ENCODE data around the gene TRAF4. TPM values are rescaled to one million over a fixed set of nuclear protein-coding genes. Genes with fewer than 3 reads are reported as not detected.
A peak's percentile ranks its signal among the peaks of the same experiment; 100 is the strongest.

The TRAF4 gene, protein sequence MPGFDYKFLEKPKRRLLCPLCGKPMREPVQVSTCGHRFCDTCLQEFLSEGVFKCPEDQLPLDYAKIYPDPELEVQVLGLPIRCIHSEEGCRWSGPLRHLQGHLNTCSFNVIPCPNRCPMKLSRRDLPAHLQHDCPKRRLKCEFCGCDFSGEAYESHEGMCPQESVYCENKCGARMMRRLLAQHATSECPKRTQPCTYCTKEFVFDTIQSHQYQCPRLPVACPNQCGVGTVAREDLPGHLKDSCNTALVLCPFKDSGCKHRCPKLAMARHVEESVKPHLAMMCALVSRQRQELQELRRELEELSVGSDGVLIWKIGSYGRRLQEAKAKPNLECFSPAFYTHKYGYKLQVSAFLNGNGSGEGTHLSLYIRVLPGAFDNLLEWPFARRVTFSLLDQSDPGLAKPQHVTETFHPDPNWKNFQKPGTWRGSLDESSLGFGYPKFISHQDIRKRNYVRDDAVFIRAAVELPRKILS
- 227 and 237 TPM in 2 replicates for total RNA-seq (2021)
- long read RNA-seq, transcript TRAF4-201 (7 exons, 2,923 nt) = major isoform, 367 of 491 reads
- long read RNA-seq, partial matches to known transcripts = 24 of 491 reads
- long read RNA-seq, other reads (novel, unspliced or antisense) = 96 of 491 reads

- peak within 1 kb of the TSS; percentile 15 for H2BK12ac ChIP-seq (ENCODE audit: insufficient read length, low read depth, low read length)
- no peak within 1 kb of the TSS for H3K56ac ChIP-seq (ENCODE audit: insufficient read length, low read depth, low read length)
- H3K36me3 Mint-ChIP-seq (ENCODE audit: insufficient read depth in 1 of 3, low read depth in 3 of 3) = peaks cover 23 to 57% (median 34%) of the 10 kb centered on the region in 3 experiments; a peak in 6 of 7 replicates
- peak within 1 kb of the TSS; percentile 62 for H2BK15ac ChIP-seq (ENCODE audit: low read depth, low read length)
- no CpG with 5 or more reads among the region's 70 CpGs for WGBS (ENCODE audit: extremely low coverage, insufficient read length, low lambda C conversion rate)
- H3K79me1 ChIP-seq (ENCODE audit: insufficient read depth, low read depth, low read length, poor library complexity, severe bottlenecking) = no peaks in the 10 kb centered on the region
- peak within 1 kb of the TSS; percentile 84 for H3K4me2 ChIP-seq (ENCODE audit: insufficient read depth, insufficient read length, low read length)
- H3K18ac ChIP-seq (ENCODE audit: insufficient read length, low read depth, low read length) = peak within 1 kb of the TSS; percentile 98
- H3K23me2 ChIP-seq (ENCODE audit: insufficient read length, low read depth, low read length, poor library complexity, severe bottlenecking) = peaks cover 15% of the 10 kb centered on the region
- H3K14ac ChIP-seq (ENCODE audit: insufficient read depth, low read length) = peak within 1 kb of the TSS; percentile 100
- H4K20me1 ChIP-seq (ENCODE audit: control insufficient read depth, insufficient read depth, insufficient read length) = no peaks in the 10 kb centered on the region
- peak within 1 kb of the TSS; percentile 93 for H2BK120ac ChIP-seq (ENCODE audit: low read depth, low read length, poor library complexity, severe bottlenecking)
- H3K4me1 Mint-ChIP-seq = peaks cover 10 to 30% of the 10 kb centered on the region in 2 experiments
- H3K27me3 ChIP-seq (ENCODE audit: insufficient read depth, low read length) = no peaks in the 10 kb centered on the region
- no peak within 1 kb of the TSS for H3K23ac ChIP-seq (ENCODE audit: insufficient read length, low read depth, low read length)
- H4K91ac ChIP-seq (ENCODE audit: insufficient read length, low read depth, low read length) = peak within 1 kb of the TSS; percentile 82
- peaks cover 5% of the 10 kb centered on the region; the same call in 1 of the 2 replicates for H3K4me1 ChIP-seq (ENCODE audit: insufficient read depth, low read length)
- peaks cover 16% of the 10 kb centered on the region; the same call in 1 of the 2 replicates for H3K79me2 ChIP-seq (ENCODE audit: insufficient read depth, low read length)
- H2BK5ac ChIP-seq (ENCODE audit: insufficient read length, low read length) = peak within 1 kb of the TSS; percentile 45
- peak within 1 kb of the TSS; percentile 87 to 93 for H3K4me3 Mint-ChIP-seq
- H4K5ac ChIP-seq (ENCODE audit: insufficient read length, low read depth, low read length) = peak within 1 kb of the TSS; percentile 24
- peak within 1 kb of the TSS; percentile 92 for H3T11ph ChIP-seq (ENCODE audit: low read length)
- peak within 1 kb of the TSS; percentile 61 for H3K27ac ChIP-seq (ENCODE audit: insufficient read length, low read depth, low read length)
- peak; percentile 98 for DNase-seq
- H3K9ac ChIP-seq (ENCODE audit: extremely low read depth, insufficient read length, low read length) = peak within 1 kb of the TSS; percentile 95
- H3K27me3 Mint-ChIP-seq (ENCODE audit: low read depth) = no peaks in the 10 kb centered on the region; the same call in none of the 2 replicates
- no peak within 1 kb of the TSS for H2BK20ac ChIP-seq (ENCODE audit: low read depth, low read length, poor library complexity, severe bottlenecking)
- no peaks in the 10 kb centered on the region for H3K9me3 Mint-ChIP-seq
- no peaks in the 10 kb centered on the region for H3K9me3 ChIP-seq (ENCODE audit: control insufficient read depth, low read depth, low read length)
- TF ChIP-seq, protein P1, sequence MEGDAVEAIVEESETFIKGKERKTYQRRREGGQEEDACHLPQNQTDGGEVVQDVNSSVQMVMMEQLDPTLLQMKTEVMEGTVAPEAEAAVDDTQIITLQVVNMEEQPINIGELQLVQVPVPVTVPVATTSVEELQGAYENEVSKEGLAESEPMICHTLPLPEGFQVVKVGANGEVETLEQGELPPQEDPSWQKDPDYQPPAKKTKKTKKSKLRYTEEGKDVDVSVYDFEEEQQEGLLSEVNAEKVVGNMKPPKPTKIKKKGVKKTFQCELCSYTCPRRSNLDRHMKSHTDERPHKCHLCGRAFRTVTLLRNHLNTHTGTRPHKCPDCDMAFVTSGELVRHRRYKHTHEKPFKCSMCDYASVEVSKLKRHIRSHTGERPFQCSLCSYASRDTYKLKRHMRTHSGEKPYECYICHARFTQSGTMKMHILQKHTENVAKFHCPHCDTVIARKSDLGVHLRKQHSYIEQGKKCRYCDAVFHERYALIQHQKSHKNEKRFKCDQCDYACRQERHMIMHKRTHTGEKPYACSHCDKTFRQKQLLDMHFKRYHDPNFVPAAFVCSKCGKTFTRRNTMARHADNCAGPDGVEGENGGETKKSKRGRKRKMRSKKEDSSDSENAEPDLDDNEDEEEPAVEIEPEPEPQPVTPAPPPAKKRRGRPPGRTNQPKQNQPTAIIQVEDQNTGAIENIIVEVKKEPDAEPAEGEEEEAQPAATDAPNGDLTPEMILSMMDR (conservative IDR thresholded peaks at IDR 0.05) = no peak
- peak within 1 kb of the TSS; percentile 95 to 98 (median 97) for H3K27ac Mint-ChIP-seq
- peak within 1 kb of the TSS; percentile 20 for H4K8ac ChIP-seq (replicated peaks; ENCODE audit: insufficient read length, low read depth, low read length)
- peak within 1 kb of the TSS; percentile 39 for H3K4ac ChIP-seq (ENCODE audit: low read depth, low read length)
- H2AK5ac ChIP-seq (ENCODE audit: insufficient read length, low read length) = no peak within 1 kb of the TSS
- no peak within 1 kb of the TSS for H2AFZ ChIP-seq (ENCODE audit: low read length)
Observed at GRCh38 chr17:28743243-28744103, at the start of gene TRAF4. Gene TRAF4 (plus strand): TSS chr17:28744011. CDS start chr17:28744113, 102 bp downstream.
